GM12878 (cell line): Measurements from ENCODE around the gene MSI2. TPM values are rescaled to one million over a fixed set of nuclear protein-coding genes. Genes with fewer than 3 reads are reported as not detected.

ENCODE experiments used
- ATAC-seq: fragments of 200-7000 bp; cut with Tn5 transposase; 3 replicates; pipeline ENCODE4 v1.9.1; 2020; ENCODE audit warnings: mild to moderate bottlenecking, moderate library complexity
- BruUV-seq: library from RNA; stranded (reverse); fragments of 400-500 nt; replicated peaks from 2 replicates; lab custom pipeline; 2021; lab: Mats Ljungman, UMichigan
- CTCF ChIA-PET: fragments of 300-600 bp; sonication (Branson Sonifier 250); formaldehyde crosslinking; extraction: SDS; loops from one replicate; lab custom pipeline; 2021; ENCODE audit warnings: inconsistent platforms; lab: Yijun Ruan, JAX
- POLR2A ChIA-PET: fragments of 350-600 bp; formaldehyde crosslinking; extraction: SDS; loops from one replicate; lab custom pipeline; 2021; ENCODE audit warnings: inconsistent platforms; lab: Charles Lee
- RAD21 ChIA-PET: fragments of 300-600 bp; sonication (Branson Sonifier 250); formaldehyde crosslinking; loops from one replicate; lab custom pipeline; 2023; ENCODE audit warnings: antibody characterized with exemption; ENCODE audit not compliant: unreplicated experiment; lab: Charles Lee
- SMC1A ChIA-PET: fragments of 300-600 bp; sonication (Branson Sonifier 250); formaldehyde crosslinking; loops from one replicate; lab custom pipeline; 2023; ENCODE audit not compliant: unreplicated experiment, uncharacterized antibody; lab: Charles Lee
- DNase-seq: peaks from one replicate; pipeline ENCODE4 v3.0.0-alpha.2; 2011; ENCODE audit warnings: low read depth, low spot score
- FAIRE-seq: peaks from 3 replicates; lab custom pipeline; 2011; peaks lifted over from hg19 to GRCh38; lab: Jason Lieb, UNC
- H2AFZ ChIP-seq: 2 replicates; pipeline ENCODE4 v1.6.0; 2011; ENCODE audit warnings: low read depth, low read length, control low read depth; ENCODE audit not compliant: control insufficient read depth
- H3K27ac ChIP-seq: 2 replicates; pipeline ENCODE4 v1.5.1; 2011; ENCODE audit warnings: control low read depth; ENCODE audit not compliant: control insufficient read depth, insufficient read depth
- H3K27me3 ChIP-seq, 2 experiments: replicated peaks in 1 of 2; 2 replicates each; pipeline versions ENCODE4 v1.6.0 to v1.6.1; 2011; ENCODE audit warnings: low read length in 1 of 2; ENCODE audit not compliant: control insufficient read depth in 2 of 2, insufficient read depth in 2 of 2
- H3K36me3 ChIP-seq, 2 experiments: 2 replicates each; pipeline ENCODE4 v1.5.1; 2011; ENCODE audit warnings: low read length in 1 of 2; ENCODE audit not compliant: control insufficient read depth in 2 of 2, insufficient read depth in 2 of 2
- H3K4me1 ChIP-seq: 2 replicates; pipeline ENCODE4 v1.6.1; 2011; ENCODE audit warnings: mild to moderate bottlenecking, low read length, moderate library complexity, mixed read lengths; ENCODE audit not compliant: control insufficient read depth, insufficient read depth
- H3K4me2 ChIP-seq: 2 replicates; pipeline ENCODE4 v1.6.0; 2011; ENCODE audit warnings: control low read depth; ENCODE audit not compliant: control insufficient read depth, insufficient read depth
- H3K4me3 ChIP-seq: fragments of 200-600 bp; sonication (generic); 2 replicates; pipeline ENCODE4 v1.5.1; 2016
- H3K79me2 ChIP-seq: 2 replicates; pipeline ENCODE4 v1.6.0; 2011; ENCODE audit warnings: low read length; ENCODE audit not compliant: control insufficient read depth, insufficient read depth
- H3K9ac ChIP-seq: 2 replicates; pipeline ENCODE4 v1.8.0; 2011; ENCODE audit warnings: low read length, control low read depth, mixed read lengths; ENCODE audit not compliant: control insufficient read depth, insufficient read depth
- H3K9me3 ChIP-seq: replicated peaks from 3 replicates; pipeline ENCODE4 v1.5.1; 2011; ENCODE audit warnings: mild to moderate bottlenecking, low read length; ENCODE audit not compliant: control insufficient read depth, insufficient read depth
- H4K20me1 ChIP-seq: 2 replicates; pipeline ENCODE4 v1.6.0; 2011; ENCODE audit not compliant: control insufficient read depth, insufficient read depth
- BCL3 ChIP-seq: IDR thresholded peaks from 2 replicates; pipeline ENCODE4 v1.6.1; 2011; ENCODE audit warnings: borderline replicate concordance, low read depth, mild to moderate bottlenecking, moderate library complexity, low read length; ENCODE audit not compliant: insufficient read depth, poor library complexity, severe bottlenecking
- CREM ChIP-seq: IDR thresholded peaks from 2 replicates; pipeline ENCODE4 v1.6.1; 2014; ENCODE audit warnings: antibody characterized with exemption, low read depth
- GABPA ChIP-seq: IDR thresholded peaks from 2 replicates; pipeline ENCODE4 v1.6.1; 2014; ENCODE audit warnings: antibody characterized with exemption, low read depth, mild to moderate bottlenecking, inconsistent platforms
- GATAD2B ChIP-seq: fragments of 450-650 bp; conservative IDR thresholded peaks from 2 replicates; pipeline ENCODE4 v1.6.1; 2017; ENCODE audit warnings: low read depth, mild to moderate bottlenecking, moderate library complexity
- IRF3 ChIP-seq: fragments of 450-650 bp; IDR thresholded peaks from 2 replicates; pipeline ENCODE4 v1.6.1; 2014; ENCODE audit warnings: mild to moderate bottlenecking
- JUNB ChIP-seq: IDR thresholded peaks from 2 replicates; pipeline ENCODE4 v1.6.1; 2016; ENCODE audit warnings: antibody characterized with exemption, mild to moderate bottlenecking
- NFXL1 ChIP-seq: fragments of 450-650 bp; IDR thresholded peaks from 2 replicates; pipeline ENCODE4 v1.6.1; 2017; ENCODE audit warnings: antibody characterized with exemption, mild to moderate bottlenecking, borderline replicate concordance
- NFYB ChIP-seq: IDR thresholded peaks from 2 replicates; pipeline ENCODE4 v1.6.1; 2011; ENCODE audit warnings: low read depth, mild to moderate bottlenecking, low read length, improper control_type of control experiment, moderate library complexity; ENCODE audit not compliant: insufficient read depth
- POU2F2 ChIP-seq: IDR thresholded peaks from 3 replicates; pipeline ENCODE4 v1.6.1; 2011; ENCODE audit warnings: low read depth, mild to moderate bottlenecking, low read length, borderline replicate concordance
- SIN3A ChIP-seq: IDR thresholded peaks from 2 replicates; pipeline ENCODE4 v1.6.1; 2012; ENCODE audit warnings: low read depth, low read length, improper control_type of control experiment
- TBL1XR1 ChIP-seq: IDR thresholded peaks from 2 replicates; pipeline ENCODE4 v1.6.1; 2012; ENCODE audit warnings: low read depth, low read length, improper control_type of control experiment
- ZBTB11 ChIP-seq: fragments of 450-650 bp; formaldehyde crosslinking; IDR thresholded peaks from 2 replicates; pipeline ENCODE4 v1.5.0; 2022; ENCODE audit warnings: mild to moderate bottlenecking, missing genetic modification characterization
- ZNF217 ChIP-seq: fragments of 450-650 bp; IDR thresholded peaks from 2 replicates; pipeline ENCODE4 v1.6.1; 2017; ENCODE audit warnings: antibody characterized with exemption, mild to moderate bottlenecking
- ZNF622 ChIP-seq: fragments of 450-650 bp; IDR thresholded peaks from 2 replicates; pipeline ENCODE4 v1.6.1; 2017; ENCODE audit warnings: mild to moderate bottlenecking, inconsistent platforms
- WGBS: methylation state at CpG from one replicate; pipeline ENCODE4 v1.1.6; 2016; ENCODE audit warnings: low lambda C conversion rate; ENCODE audit not compliant: insufficient replicate concordance, insufficient coverage; ENCODE audit errors: missing lambda C conversion rate; 5-methylcytosine and 5-hydroxymethylcytosine counted together
- in situ Hi-C: fragments of 300-500 bp; cut with MboI; formaldehyde crosslinking; loops from 9 replicates; pipeline ENCODE4 v1.14.3; 2018; ENCODE audit warnings: mixed read lengths
- intact Hi-C: fragments of 100-400 bp; cut with micrococcal nuclease; formaldehyde crosslinking; loops from one replicate; pipeline ENCODE4 v1.14.2; 2022; ENCODE audit not compliant: unreplicated experiment
- polyA plus RNA-seq, 11 experiments: library from polyadenylated mRNA; depleted of rRNA in 4 of 11; unstranded in 6 of 11; stranded (reverse) in 5 of 11; fragments of >200 nt; fragmentation: Nextera tagmentation in 4 of 11; fragmentation: Illumina TruSeq in 1 of 11; extraction: Ambion mirVana in 4 of 11; extraction: Trizol in 1 of 11; gene quantifications; 1 replicate in 1 of 11; 2 replicates in 10 of 11; pipeline versions ENCODE4 v1.2.1 to v1.2.3, GENCODE V29; 2011 to 2016; ENCODE audit warnings: inconsistent platforms in 2 of 11, missing spikeins in 2 of 11, low read depth in 1 of 11
- total RNA-seq, 4 experiments: library from RNA; depleted of rRNA in 3 of 4; stranded (reverse); fragments of >200 nt in 3 of 4; fragmentation: Illumina TruSeq in 1 of 4; extraction: Trizol in 1 of 4; gene quantifications; 2 replicates each; pipeline versions ENCODE4 v1.2.1 to v1.2.3, GENCODE V29; 2013 to 2021

MSI2 gene
- total and polyA plus RNA-seq, 10 of the 15 experiments (the other 5 are each of a cell fraction or from before 2014, with no cell fraction given), result 6.1 to 76.1 (median 42.0) TPM

- DNase-seq (no peak), ATAC-seq (no peak), FAIRE-seq (no peak)
- CTCF ChIA-PET, result no interaction called here
- no peak overlapping the region for H2AFZ ChIP-seq
- H3K27me3 ChIP-seq, result no peaks in the 10 kb centered on the region
- no TSS peak for BruUV-seq
- SMC1A ChIA-PET, result interaction anchor here (0.9 kb wide), 1 partner anchor 17 kb away, joined by 3 read pairs; no protein-coding TSS in a partner anchor
- H3K27ac ChIP-seq, result no peak overlapping the region
- no peak overlapping the region for H3K9ac ChIP-seq
- in situ Hi-C loops, result no loop called here
- no peaks in the 10 kb centered on the region for H4K20me1 ChIP-seq
- no peaks in the 10 kb centered on the region for H3K4me1 ChIP-seq
- POLR2A ChIA-PET, result no interaction called here
- H3K79me2 ChIP-seq, result no peaks in the 10 kb centered on the region
- no peak for TF ChIP-seq BCL3
- no peak for TF ChIP-seq IRF3
- no peak for TF ChIP-seq ZBTB11
- no peak for TF ChIP-seq CREM
- TF ChIP-seq GATAD2B, result no peak
- TF ChIP-seq JUNB, result no peak
- TF ChIP-seq GABPA, result no peak
- no peak for TF ChIP-seq NFXL1
- no peak for TF ChIP-seq NFYB
- no peak for TF ChIP-seq SIN3A
- no peak for TF ChIP-seq TBL1XR1
- TF ChIP-seq ZNF622, result no peak
- TF ChIP-seq ZNF217, result no peak
- TF ChIP-seq POU2F2, result no peak
- no peak overlapping the region for H3K4me2 ChIP-seq
- RAD21 ChIA-PET, result no interaction called here
- WGBS, result 94% methylated on average over 7 of the region's 7 CpGs
- H3K4me3 ChIP-seq, result no peak overlapping the region
- intact Hi-C loops, result no loop called here
- H3K36me3 ChIP-seq, result peaks cover 3 to 4% of the 10 kb centered on the region in 2 experiments
- no peaks in the 10 kb centered on the region for H3K9me3 ChIP-seq
These were observed 383.8 kb downstream of the MSI2 start for GRCh38 chr17:57640079-57640478.
